GM19035 (cell line): ENCODE data around the gene TCHP.
"Not testable (repeated sequence)": the region's sequence is repeated elsewhere in the genome, so short reads cannot be mapped to it uniquely, and the experiment has no call there.

Experiments
- ATAC-seq: cut with Tn5 transposase; IDR thresholded peaks from one replicate; pipeline ENCODE4 v1.9.1; 2021; ENCODE audit not compliant: unreplicated experiment

TCHP gene, protein sequence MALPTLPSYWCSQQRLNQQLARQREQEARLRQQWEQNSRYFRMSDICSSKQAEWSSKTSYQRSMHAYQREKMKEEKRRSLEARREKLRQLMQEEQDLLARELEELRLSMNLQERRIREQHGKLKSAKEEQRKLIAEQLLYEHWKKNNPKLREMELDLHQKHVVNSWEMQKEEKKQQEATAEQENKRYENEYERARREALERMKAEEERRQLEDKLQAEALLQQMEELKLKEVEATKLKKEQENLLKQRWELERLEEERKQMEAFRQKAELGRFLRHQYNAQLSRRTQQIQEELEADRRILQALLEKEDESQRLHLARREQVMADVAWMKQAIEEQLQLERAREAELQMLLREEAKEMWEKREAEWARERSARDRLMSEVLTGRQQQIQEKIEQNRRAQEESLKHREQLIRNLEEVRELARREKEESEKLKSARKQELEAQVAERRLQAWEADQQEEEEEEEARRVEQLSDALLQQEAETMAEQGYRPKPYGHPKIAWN

DNA sequence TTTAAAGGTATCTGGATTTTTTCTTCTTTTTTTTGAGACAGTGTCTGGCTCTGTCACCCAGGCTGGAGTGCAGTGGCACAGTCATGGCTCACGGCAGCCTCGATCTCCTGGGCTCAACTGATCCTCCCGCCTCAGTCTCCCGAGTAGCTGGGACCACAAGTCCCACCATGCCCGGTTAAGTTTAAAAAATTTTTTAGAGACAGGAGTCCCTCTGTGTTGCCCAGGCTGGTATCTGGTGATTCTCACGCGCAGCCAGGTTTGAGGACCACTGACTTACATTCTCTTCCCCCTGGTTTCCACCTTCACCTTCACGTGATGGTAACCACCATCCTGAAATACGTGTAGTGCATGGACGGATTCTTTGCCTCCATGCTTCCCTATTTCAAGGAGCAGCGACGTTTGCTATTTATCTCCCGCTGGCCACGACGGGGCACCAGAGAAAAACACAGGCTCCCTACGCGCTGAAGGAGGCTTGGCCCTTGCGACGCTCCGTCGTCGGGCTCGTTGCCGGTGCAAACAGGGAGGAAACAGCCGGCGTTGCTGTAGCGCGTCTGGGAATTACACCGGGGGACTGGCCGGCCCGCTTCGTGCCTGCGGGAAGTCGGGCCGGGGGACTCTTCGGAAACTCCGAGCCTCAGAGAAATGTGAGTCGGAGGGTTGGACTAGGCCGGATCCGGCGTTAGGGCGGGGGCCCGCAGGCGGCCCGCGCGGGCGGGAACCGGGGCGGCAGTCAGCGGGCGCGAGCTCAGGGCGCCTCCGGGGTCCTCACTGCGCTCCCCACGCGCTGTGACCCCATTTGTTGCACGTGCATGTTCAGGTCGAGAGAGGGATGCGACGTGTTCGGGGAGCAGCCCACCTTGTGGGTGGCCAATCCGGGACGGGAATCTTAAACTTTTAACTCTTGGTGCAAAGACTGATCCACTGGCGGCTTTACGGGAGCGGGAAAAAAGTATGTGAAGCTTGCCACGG, at the start of gene TCHP:
Gene TCHP (plus strand): TSS at position 492 of the 969 bp plus-strand sequence. CDS start 2,753 bp downstream, outside the sequence.
- ATAC-seq, result peak; percentile 70

- not testable (repeated sequence) for ATAC-seq
These were observed 49.6 kb upstream of the TCHP start for GRCh38 chr12:109850518-109850917.

- no peak for ATAC-seq
These were observed 44.7 kb upstream of the TCHP start for GRCh38 chr12:109855377-109855776.

DNA sequence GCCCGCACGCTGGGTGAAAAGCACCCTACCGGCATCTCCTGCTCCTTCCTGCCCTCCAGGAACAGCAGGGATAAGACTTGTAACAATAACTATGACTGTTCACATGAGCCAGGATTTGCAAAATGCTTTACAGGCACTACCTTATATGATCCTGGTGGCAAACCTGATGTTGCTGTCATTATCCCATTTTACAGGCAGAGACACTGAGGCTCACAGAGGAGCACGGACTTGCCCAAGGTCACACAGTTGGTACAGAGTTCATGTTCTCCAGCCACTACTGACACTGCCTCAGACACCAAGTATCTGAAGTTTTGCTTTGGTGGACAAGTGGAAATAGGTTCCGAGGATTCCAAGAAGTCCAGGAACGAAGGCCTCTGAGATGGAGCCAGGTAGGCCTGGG, 42.4 kb upstream of the TCHP start:
- ATAC-seq, result no peak

DNA sequence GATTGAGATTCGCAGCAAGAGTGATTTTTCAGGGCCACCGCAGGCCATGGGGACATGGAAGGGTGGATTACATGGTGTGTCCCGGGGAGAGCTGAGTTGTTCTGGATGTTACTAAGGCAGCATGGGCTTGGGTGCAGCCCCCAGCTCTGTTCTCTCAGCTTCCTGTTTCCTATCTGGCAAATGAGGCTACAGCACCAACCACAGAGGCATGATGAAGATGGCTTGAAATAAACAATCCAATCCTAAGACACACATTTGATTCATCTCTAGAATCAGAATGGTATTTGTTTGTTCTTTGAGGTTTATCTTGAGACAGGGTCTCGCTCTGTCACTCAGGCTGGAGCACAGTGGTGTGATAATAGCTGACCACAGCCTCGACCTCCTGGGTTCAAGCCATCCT, 41.3 kb upstream of the TCHP start:
- no peak for ATAC-seq

- no peak for ATAC-seq
These were observed 39.1 kb upstream of the TCHP start for GRCh38 chr12:109860977-109861376.

DNA sequence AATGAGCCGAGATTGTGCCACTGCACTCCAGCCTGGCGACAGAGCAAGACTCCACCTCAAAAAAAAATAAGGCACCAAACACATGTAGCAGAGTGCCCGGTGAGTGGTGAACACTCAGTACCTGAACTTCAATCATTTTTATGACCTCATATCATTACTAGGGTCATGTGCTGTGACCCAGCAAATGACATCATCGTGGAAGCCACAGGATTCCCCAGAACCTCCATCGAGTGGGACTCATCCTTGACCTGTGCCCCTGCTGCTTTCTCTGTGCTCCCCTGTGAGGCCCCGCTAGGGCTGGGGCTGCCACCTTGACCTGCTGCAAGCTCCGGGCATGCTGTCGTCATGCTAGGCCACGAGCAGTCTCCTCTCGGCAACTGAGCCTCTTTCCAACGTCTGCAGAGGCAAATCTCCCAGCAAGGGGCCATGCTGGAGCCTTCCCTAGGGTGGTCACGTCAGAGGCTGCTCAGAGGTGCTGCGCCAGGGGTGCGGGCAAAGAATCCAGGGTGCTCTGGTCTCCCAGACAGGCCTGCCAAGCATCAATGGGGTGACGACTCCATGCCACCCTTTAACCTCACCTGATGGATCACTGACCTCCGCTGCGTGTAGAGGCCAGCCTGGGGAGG, 38.3 kb upstream of the TCHP start:
- no peak for ATAC-seq

DNA sequence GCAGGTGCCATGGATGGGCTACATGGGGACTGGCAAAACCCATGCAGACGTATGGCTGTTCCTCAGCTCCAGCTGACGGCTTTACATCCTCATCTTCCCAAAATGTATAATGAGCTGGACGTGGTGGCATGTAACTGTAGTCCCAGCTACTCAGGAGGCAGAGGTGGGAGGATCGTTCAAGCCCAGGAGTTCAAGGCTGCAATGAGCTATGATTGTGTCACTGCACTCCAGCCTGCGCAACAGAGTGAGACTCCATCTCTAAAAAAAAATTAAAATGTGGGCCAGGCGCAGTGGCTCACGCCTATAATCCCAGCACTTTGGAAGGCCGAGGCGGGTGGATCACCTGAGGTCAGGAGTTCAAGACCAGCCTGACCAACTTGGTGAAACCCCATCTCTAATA, 37.6 kb upstream of the TCHP start:
- not testable (repeated sequence) for ATAC-seq

GRCh38 chr12:109863847-109864712, 36.0 kb upstream of the TCHP start:
- no peak for ATAC-seq

- no peak for ATAC-seq
These were observed 35.2 kb upstream of the TCHP start for GRCh38 chr12:109864916-109865315.

DNA sequence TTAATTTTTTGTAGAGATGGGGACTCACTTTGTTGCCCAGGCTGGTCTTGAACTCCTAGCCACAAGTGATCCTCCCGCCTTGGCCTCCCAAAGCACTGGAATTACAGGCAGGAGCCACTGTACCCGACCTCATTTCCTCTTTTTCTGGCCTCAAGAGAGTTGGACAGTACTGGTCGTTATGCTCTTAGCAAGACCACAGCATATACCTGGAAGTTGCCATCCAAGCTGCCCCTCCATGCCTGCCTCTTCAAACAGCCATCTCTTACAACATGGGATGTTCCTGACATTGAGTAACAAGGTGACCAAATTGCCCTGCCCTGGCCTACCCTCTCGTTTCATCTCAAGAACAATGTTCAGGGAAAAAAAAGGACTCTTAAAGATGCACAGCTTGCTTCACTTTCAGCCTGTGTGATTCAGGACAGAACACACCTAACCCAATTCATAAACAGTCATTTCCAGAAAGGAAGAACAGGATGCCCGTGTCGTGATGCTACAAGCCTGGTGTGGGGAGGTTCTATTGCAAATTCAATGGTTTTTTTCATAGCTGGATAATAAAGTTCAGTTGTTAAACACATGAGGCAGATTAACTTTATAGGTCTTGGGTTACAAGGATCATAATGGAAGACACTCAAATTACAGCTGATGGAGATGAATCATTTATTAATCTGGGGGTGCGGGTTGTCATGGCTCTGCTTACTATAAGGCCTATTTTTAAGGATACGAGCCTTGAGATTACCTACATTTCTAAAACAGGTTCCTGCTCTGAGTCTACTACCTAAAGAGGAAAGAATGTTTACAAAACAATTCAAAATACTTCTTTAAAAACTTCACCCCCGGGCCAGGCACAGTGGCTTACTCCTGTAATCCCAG, 31.7 kb upstream of the TCHP start:
- ATAC-seq, result no peak

DNA sequence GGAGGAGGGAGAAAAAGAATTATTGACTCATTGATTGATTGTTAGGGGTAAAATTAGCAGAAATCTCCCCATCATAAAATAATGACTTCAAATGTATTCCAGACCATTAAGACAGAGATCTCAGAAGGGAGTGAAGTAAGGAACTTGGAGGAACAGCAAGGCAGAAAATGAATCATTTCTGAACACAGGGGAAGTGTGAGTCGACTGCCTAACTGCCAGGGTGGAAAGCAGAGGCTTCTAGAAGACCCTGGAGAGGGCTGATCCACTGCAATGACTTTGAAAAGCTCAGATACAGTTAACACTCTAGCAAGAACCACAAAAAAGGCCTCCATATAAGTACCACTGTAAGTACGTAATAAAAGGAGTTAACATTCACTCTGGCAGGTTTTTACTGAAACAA, 29.4 kb upstream of the TCHP start:
- no peak for ATAC-seq

- ATAC-seq, result no peak
These were observed 28.3 kb upstream of the TCHP start for GRCh38 chr12:109871668-109872314.

GRCh38 chr12:109873653-109874052, 26.4 kb upstream of the TCHP start:
- no peak for ATAC-seq

DNA sequence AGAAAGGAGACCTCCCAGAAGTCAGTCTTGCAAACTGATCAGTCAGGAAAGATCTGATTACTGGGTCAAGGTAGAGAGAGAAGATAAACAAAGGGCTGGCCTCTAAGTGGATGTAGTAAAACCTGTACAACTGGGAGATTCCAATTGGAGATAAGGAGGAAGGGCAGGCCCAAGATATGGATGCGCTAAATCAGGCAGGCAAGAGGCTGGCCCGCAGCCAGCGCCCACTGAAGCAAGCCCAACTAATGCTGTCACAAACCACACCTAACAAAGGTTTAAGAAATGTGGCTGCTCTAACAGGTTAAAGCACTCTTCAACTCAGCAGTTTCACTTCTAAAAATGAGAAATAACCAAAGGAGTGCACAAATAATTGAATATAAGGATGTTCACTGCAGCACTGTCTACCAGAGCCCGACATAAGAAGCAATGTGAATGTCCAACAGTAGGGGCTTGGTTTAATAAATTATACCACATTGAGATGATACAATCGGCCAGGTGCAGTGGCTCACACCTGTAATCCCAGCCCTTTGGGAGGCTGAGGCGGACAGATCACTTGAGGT, 24.4 kb upstream of the TCHP start:
- no peak for ATAC-seq

GRCh38 chr12:109876406-109876805, 23.7 kb upstream of the TCHP start:
- no peak for ATAC-seq

- ATAC-seq, result no peak
These were observed 22.4 kb upstream of the TCHP start for GRCh38 chr12:109877504-109878246.

GRCh38 chr12:109878247-109878625, 21.8 kb upstream of the TCHP start:
- no peak for ATAC-seq
